ENCODE measurements around the gene PIP5KL1.
A peak's percentile ranks its signal among the peaks of the same experiment; 100 is the strongest.

PIP5KL1 gene

DNA sequence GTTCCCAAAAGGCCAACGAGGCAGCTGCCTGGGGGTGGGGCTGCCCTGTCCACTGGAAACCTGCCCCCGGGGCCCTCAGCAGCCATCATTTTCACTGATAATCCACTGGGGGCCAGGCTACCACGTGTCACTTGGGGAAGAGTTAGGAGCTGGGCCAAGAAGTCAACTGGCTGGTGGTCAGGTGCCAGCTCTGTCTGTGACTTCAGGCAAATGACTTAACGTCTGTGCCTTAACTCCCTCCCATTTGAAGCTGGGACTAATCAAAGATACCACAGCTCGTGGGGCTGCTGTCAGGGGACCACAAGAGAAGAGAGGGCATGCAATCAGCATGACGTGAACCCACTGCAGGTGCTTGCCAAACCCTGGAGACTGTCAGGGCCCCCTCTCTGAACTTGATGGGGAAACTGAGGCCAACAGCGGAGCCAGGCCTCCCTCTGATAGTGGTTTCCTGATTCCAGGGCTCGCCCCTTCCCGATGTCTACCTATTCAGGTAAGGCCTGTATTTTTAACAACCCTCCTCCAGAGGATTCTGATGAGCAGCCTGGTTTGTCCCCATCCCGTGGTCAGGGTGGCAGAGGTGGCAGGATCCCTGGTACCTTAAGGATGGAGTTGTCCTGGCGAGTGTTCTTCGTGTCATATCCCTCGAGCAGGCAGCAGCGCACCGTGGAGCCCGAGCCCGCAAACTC lies 19.4 kb upstream of the PIP5KL1 start:
- no peak for DNase-seq (ENCODE audit: low read depth in 4 of 4, low spot score in 1 of 4)

GRCh38 chr9:127947841-127948710 lies 17.5 kb upstream of the PIP5KL1 start:
- no peak for DNase-seq (ENCODE audit: low read depth in 4 of 4, low spot score in 1 of 4)

DNA sequence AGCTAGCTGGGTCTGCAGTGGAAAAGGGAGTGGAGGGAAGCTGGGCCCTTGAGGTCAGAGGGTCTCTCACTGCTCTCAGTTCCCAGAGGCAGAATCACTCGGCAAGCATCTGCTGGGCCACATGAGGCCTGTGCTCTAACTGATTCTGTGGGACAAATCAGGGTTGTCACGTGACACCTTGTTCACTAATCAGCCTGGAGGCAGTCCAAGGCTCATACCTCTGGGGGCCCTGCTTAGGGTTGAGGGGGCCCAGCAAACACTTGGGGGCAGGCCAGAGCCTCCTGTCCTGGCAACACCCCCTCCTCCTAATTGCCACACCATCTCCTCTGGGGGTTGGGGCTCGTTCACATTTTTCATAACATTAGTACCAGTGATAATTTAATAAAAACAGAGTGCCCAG lies 16.2 kb upstream of the PIP5KL1 start:
- DNase-seq (ENCODE audit: low read depth in 4 of 4, low spot score in 1 of 4) = no peak

- no peak for DNase-seq (ENCODE audit: low read depth in 4 of 4, low spot score in 1 of 4)
Observed at GRCh38 chr9:127945942-127946341, 15.4 kb upstream of the PIP5KL1 start.

DNA sequence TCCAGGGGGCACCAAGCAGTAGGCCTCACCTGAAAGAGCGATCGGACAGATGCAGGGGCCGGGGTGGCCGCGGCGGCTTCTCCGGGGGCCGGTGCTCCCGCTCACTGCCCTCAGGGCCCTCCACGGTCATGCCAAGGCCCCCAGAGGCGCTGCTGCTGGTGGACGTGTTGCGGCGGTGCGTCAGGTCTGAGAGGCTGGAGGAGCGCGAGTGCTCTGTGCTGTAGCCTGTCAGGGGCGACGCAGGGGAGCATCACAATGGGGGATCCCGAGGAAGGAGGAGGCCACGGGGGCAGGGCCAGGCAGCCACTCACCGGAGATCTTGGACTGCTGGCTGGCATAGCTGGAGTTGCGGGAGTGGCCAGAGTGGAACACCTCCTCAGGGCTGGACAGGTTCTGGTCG lies 14.8 kb upstream of the PIP5KL1 start:
- no peak for DNase-seq (ENCODE audit: low read depth in 4 of 4, low spot score in 1 of 4)

- no peak for DNase-seq (ENCODE audit: low read depth in 4 of 4, low spot score in 1 of 4)
Observed at GRCh38 chr9:127944586-127945218, 14.1 kb upstream of the PIP5KL1 start.

DNA sequence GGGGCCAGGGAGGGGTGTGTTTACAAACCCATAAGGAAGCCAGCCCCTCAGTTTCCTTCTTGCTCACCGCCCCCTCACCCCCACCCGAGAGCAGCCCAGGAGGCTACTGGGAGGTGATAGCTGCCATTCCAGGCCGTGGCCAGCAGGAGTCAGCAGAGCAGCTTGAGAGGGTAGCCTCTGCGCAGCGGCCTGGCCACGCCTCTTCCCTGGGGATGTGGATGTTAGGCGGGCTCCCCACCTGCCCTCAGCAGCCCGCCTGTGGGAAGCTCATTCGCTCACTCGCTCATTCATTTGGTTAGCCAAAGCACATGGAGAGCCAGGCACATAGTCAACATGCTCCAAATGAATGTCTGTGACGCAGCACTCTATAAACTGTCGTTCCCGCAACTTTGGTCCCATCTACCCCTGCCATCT lies 13.2 kb upstream of the PIP5KL1 start:
- peak; percentile 65 to 81 (median 68) for DNase-seq (ENCODE audit: low read depth in 4 of 4, low spot score in 1 of 4)

DNA sequence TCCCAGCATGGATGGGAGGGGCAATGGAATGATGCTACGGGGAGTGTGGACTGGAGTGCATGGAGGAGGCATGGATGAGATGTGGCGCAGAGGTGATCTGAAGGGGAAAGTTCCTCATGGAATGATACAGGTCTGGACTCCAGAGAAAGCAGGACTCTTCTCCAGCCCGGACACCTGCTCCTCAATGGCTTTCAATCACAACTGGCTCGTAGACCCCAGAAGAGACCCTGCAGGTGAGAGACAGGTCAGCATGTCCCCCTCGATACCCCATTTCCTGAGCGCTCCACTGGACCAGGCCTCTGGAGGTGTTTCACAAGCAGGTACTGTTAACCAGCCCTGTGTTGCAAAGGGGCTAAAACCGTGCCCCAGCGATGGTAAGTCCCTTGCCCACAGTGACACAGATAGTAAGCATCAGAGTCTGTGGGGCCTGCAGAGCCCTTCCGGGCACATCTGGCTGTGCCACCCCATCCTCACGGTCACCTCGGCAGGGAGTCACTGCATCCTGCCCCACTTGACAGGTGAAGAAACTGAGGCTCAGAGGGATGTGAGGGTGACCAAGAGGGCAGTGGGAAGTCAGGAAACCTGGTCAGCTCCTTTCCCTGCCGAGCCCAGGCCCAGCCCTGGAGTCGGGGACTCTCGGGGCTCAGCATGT lies 12.6 kb upstream of the PIP5KL1 start:
- no peak for DNase-seq (ENCODE audit: low read depth in 4 of 4, low spot score in 1 of 4)

- DNase-seq (ENCODE audit: low read depth in 4 of 4, low spot score in 1 of 4) = no peak
Observed at GRCh38 chr9:127942216-127943010, 11.8 kb upstream of the PIP5KL1 start.

DNA sequence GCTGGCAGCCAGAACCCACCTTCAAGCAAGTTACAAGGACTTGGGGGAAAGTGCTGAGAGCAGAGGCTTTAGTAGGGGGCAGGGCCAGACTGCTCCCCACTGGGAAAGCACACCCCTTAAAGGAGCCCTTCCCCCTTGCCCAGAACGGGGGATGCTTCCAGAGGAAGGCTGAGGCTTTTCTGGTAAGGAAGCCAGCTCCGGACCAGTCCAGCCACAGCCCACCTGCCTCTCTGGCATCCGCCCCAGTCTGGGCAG lies 11.3 kb upstream of the PIP5KL1 start:
- no peak for DNase-seq (ENCODE audit: low read depth in 4 of 4, low spot score in 1 of 4)

- DNase-seq (ENCODE audit: low read depth in 4 of 4, low spot score in 1 of 4) = no peak
Observed at GRCh38 chr9:127941062-127941960, 10.7 kb upstream of the PIP5KL1 start.

DNA sequence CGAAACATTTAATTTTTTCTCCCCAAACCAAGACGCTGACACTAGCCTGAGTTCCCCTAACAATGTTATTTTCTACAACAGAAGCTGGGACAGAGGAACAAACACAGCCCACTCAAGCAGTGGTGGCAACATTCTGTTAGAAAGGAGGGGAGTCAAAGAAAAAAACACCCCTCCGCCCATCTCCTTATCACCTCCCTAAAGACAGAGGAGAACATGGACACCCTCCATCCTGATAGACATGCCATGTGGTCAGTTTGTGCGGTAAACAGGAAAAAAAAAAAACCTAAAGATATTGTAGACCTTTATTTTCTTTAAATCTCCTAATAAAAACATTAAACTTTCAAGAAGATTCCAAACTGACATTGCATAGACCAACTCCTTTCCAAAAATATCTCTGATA lies 10.0 kb upstream of the PIP5KL1 start:
- DNase-seq (ENCODE audit: low read depth in 4 of 4, low spot score in 1 of 4) = no peak

DNA sequence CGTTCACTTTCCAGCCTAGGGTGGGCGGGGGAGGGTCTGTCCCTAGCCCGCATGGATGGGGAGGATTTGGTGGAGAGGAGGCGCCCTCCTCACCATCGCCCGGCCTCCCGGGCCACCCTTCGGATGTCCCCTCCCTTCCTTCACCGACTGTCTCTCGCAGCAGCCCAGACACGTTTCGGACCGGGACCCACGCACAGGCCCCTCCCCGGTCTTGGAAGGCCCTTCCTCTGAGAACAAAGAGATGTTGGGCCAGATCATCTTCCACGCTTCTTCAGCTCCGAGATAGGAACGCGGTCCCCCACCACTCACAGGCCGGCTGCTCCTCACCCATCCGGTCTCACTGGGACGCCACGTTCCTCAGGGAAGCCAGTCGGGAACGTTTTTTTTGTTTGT lies 7.7 kb upstream of the PIP5KL1 start:
- no peak for DNase-seq (ENCODE audit: low read depth in 4 of 4, low spot score in 1 of 4)

DNA sequence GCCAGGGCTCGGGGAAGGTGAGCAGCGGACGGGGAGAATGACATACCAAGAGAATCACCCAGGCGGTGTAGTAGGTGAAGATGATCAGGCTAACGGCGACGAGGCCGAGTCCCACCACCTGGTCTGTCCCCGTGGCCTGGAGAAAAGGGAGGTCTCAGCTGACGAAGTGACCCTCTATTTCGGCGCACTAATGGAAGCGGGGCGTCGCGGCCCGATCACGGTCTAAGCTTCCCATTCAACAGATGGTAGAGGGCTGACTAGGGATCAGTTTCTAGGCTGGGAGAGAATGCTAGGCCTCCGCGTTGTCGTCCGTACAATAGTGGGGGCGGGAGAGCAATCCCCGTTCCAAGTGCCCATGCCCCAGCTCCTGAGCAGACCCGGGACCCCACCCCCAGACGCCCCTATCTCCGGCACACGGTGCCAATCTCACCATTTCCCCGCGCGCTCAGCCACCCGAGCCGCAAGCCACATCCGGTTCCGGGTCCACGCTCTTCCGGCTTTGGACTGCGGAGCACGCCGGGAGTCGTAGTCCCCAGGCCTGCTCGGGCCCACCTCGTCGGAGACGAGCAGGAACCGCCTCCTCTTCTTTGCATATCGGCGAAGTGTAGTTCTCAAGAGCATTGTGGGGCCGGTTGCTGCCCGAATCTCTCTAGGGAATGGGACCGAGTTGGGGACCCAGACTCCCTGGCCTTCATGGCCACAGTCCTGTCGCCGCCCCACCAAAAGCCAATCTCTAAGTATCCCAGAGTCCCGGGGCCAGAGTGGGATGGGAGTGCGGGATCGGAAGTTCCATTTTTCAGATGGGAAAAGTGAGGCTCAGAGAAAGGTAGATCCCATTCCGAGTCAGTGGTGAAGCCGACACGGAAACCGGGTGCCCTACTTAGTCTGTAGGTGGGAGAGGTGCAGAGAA lies 7.1 kb upstream of the PIP5KL1 start, which contains the start of gene DPM2:
TSS of gene DPM2 (minus strand) at position 467 of the 910 bp plus-strand sequence. CDS start at position 433, 34 bp downstream.
- DNase-seq (ENCODE audit: low read depth in 4 of 4, low spot score in 1 of 4) = peak; percentile 68 to 80 (median 76)

DNA sequence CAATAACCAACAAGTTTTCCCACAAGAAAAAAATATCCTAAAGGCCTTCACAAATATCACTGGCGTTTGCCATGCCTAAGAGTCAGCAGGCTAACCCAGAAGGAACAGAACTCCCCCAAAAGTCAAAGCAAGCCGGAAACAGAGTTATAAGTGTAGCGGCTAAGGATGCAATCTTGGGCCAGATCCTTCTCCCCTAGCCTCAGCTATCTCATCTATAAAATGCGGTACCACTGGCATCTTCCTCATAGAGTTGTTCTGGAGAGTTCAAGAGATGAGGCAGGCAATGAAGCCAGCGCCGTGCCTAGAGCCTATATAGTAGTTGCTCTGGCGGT lies 6.4 kb upstream of the PIP5KL1 start:
- DNase-seq (ENCODE audit: low read depth in 4 of 4, low spot score in 1 of 4) = no peak

DNA sequence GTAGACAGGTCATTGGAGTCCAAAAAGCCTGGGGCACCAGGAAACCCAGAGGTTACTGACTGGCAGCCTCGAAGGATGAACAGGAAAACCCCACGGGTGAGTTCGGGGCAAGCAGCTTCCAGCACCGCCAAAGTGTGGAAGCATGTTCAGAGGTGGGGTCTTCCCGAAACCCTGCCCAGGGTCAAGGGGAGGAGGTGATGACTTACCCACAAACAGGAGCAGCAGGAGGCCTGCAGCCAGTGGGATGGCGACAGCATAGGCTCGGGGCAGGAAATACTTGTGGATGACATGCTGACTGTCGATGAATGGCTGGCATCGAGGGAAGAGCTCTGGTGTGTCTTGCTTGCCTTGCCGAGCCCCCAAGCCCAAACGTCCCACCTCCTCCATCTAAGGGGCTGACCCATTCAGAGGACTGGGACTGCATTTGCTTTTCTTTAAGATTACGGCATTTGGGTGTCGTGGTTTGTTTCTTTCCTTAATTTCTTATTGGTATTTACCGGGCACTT lies 5.8 kb upstream of the PIP5KL1 start:
- DNase-seq (ENCODE audit: low read depth in 4 of 4, low spot score in 1 of 4) = no peak

- no peak for DNase-seq (ENCODE audit: low read depth in 4 of 4, low spot score in 1 of 4)
Observed at GRCh38 chr9:127935765-127936221, 5.2 kb upstream of the PIP5KL1 start.

GRCh38 chr9:127934986-127935385 lies 4.4 kb upstream of the PIP5KL1 start:
- DNase-seq (ENCODE audit: low read depth in 4 of 4, low spot score in 1 of 4) = no peak

DNA sequence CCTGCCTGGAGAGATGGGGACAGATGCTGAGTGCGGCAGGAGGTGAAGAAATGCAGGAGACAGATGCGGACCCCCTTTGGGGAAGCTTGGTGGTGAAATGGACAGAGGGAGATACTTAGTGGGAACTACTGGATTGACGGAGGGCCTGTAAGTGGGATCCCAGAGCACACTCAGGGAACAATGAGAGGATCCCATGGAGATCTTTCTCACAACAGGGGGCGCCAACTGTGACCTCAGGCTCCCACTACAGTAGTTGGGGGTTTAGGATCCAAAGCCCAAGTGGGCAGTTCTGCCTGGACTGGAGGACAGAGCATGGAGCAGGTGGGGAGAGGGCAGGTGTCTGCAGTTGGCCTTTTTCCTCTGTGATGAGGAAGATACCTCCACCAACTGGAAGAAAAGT lies 3.7 kb upstream of the PIP5KL1 start:
- no peak for DNase-seq (ENCODE audit: low read depth in 4 of 4, low spot score in 1 of 4)

Data from stimulated activated CD4-positive, alpha-beta T cell treated with anti-CD3 and anti-CD28 coated beads, Interleukin-1b, Interleukin-23, amount 100 ng/mL, for 24 hours (primary cell).